ENCODE measurements around the gene SBF2.

SBF2 gene

DNA sequence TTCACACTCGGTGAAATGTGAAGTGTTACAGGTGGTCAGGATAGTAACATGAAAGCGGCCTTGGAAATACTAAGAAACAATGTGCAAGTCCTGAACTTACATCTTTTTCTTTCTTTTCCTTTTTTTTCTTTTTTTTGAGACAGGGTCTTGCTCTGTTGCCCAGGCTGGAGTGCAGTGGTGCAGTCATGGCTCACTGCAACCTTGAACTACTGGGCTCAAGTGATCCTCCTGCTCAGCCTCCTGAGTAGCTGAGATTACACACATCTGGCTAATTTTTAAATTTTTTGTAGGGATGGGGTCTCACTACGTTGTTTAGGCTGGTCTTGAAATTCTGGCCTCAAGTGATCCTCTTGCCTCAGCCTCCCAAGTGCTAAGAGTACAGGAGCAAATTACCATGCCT is 377.5 kb downstream of the SBF2 start:
- no peaks in the 10 kb centered on the region for H3K9me3 ChIP-seq
- no peaks in the 10 kb centered on the region for H3K4me1 ChIP-seq (ENCODE audit: control insufficient read depth in 1 of 2, insufficient read depth in 1 of 2, low read depth in 1 of 2, low read length in 1 of 2)
- no peak overlapping the region for H3K4me3 ChIP-seq (ENCODE audit: low read depth in 1 of 2, low read length in 1 of 2)
- no peak for TF ChIP-seq CTCF (IDR thresholded peaks at IDR 0.05)
- no peaks in the 10 kb centered on the region for H3K36me3 ChIP-seq
- no peaks in the 10 kb centered on the region for H3K27me3 ChIP-seq
- H3K27ac ChIP-seq, result no peak overlapping the region

GRCh38 chr11:9914064-9914463 is 380.0 kb downstream of the SBF2 start:
- Histone ChIP-seq H3K36me3 (no peaks in the 10 kb centered on the region), H3K4me3 (ENCODE audit: low read depth in 1 of 2, low read length in 1 of 2) (no peak overlapping the region), H3K9me3 (no peaks in the 10 kb centered on the region), H3K27ac (no peak overlapping the region), H3K4me1 (ENCODE audit: control insufficient read depth in 1 of 2, insufficient read depth in 1 of 2, low read depth in 1 of 2, low read length in 1 of 2) (no peaks in the 10 kb centered on the region), H3K27me3 (no peaks in the 10 kb centered on the region)
- TF ChIP-seq CTCF (IDR thresholded peaks at IDR 0.05), result no peak

DNA sequence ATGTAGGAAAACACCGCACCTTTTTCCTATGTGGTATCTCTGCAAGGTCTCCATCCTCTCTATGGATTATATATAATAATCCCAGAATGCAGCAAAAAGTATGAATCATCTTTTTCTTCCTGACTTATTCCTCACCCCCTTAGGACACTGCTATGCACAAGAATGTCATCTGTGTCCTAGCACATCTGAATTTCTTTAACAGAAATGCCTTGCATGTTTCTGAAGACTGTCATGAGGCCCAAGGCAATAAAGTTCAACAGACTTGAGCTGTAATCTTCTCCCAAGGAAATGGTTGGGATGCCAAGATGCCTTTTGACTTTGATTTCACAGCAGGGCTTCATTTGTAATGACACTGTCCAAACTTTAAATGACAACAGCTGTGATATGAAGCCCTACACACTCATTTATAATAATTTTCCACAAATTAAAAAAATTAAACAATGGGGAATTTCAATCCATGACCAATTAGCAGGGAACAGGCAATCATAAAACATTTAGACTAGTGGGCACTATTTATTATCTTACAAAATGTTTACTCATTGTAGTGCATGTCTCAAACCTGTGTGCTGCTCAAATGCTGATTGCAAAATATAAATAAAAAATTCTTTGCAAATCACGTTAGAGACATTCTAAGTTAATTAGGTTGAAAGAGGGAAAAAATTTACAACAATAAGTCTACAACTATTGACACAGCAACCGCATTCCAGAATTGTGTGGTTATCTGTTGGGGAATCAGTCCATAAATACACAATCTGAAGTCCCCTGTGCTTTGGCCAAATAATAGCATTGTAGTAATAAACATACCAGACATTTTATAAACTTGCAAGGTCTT is 387.8 kb downstream of the SBF2 start:
- H3K27me3 ChIP-seq, result no peaks in the 10 kb centered on the region
- no peak overlapping the region for H3K4me3 ChIP-seq (ENCODE audit: low read depth in 1 of 2, low read length in 1 of 2)
- no peaks in the 10 kb centered on the region for H3K9me3 ChIP-seq
- H3K4me1 ChIP-seq (ENCODE audit: control insufficient read depth in 1 of 2, insufficient read depth in 1 of 2, low read depth in 1 of 2, low read length in 1 of 2), result no peaks in the 10 kb centered on the region
- H3K27ac ChIP-seq, result no peak overlapping the region
- TF ChIP-seq CTCF (IDR thresholded peaks at IDR 0.05), result no peak
- H3K36me3 ChIP-seq, result no peaks in the 10 kb centered on the region

- Histone ChIP-seq H3K27me3 (no peaks in the 10 kb centered on the region), H3K9me3 (no peaks in the 10 kb centered on the region), H3K4me3 (ENCODE audit: low read depth in 1 of 2, low read length in 1 of 2) (no peak overlapping the region), H3K4me1 (ENCODE audit: control insufficient read depth in 1 of 2, insufficient read depth in 1 of 2, low read depth in 1 of 2, low read length in 1 of 2) (no peaks in the 10 kb centered on the region), H3K27ac (no peak overlapping the region), H3K36me3 (no peaks in the 10 kb centered on the region)
- TF ChIP-seq CTCF (IDR thresholded peaks at IDR 0.05), result no peak
These were observed 388.5 kb downstream of the SBF2 start for GRCh38 chr11:9905501-9905951.

DNA sequence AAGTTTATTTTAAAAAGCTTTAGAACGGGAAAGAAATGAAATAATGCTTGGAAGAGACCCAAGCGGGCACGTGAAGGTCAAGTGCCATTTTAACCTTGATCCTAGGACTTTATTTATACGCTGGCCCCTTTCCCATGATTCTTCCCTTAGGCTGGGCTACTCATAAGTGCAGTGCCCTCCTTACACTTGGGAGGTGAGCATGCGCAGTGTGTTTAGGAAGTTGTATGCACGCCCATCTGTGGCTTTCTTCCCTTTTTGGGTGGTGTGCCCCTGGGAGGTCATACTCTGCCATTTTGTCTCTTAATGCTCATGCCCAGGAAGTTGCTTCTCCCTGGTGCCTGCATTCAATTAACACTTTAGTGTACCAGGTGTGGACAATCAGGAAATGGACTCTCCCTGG is 390.4 kb downstream of the SBF2 start:
- no peak overlapping the region for H3K4me3 ChIP-seq (ENCODE audit: low read depth in 1 of 2, low read length in 1 of 2)
- H3K27ac ChIP-seq, result no peak overlapping the region
- no peak for TF ChIP-seq CTCF (IDR thresholded peaks at IDR 0.05)
- H3K27me3 ChIP-seq, result no peaks in the 10 kb centered on the region
- no peaks in the 10 kb centered on the region for H3K4me1 ChIP-seq (ENCODE audit: control insufficient read depth in 1 of 2, insufficient read depth in 1 of 2, low read depth in 1 of 2, low read length in 1 of 2)
- no peaks in the 10 kb centered on the region for H3K9me3 ChIP-seq
- H3K36me3 ChIP-seq, result no peaks in the 10 kb centered on the region
